ENCODE measurements around the gene CDK16.

The CDK16 gene

GRCh38 chrX:47209508-47210238, 8.8 kb upstream of the CDK16 start:
- no peak for DNase-seq

- DNase-seq, result no peak
These were observed 7.6 kb upstream of the CDK16 start for GRCh38 chrX:47210661-47211425.

GRCh38 chrX:47212381-47213293, 5.8 kb upstream of the CDK16 start:
- no peak for DNase-seq

- DNase-seq, result no peak
These were observed 3.9 kb upstream of the CDK16 start for GRCh38 chrX:47214435-47215077.

GRCh38 chrX:47215291-47215900, 3.1 kb upstream of the CDK16 start:
- DNase-seq, result no peak

GRCh38 chrX:47216393-47216925, 2.0 kb upstream of the CDK16 start:
- DNase-seq, result no peak

GRCh38 chrX:47217121-47217851, 1.2 kb upstream of the CDK16 start:
- no peak for DNase-seq

GRCh38 chrX:47217852-47218279, 615 bp upstream of the CDK16 start:
- peak; percentile 80 for DNase-seq

- peak; percentile 44 for DNase-seq
These were observed 687 bp downstream of the CDK16 start for GRCh38 chrX:47218920-47219815.

GRCh38 chrX:47221756-47222155, 3.3 kb downstream of the CDK16 start:
- DNase-seq, result no peak

GRCh38 chrX:47222751-47223350, 4.4 kb downstream of the CDK16 start:
- no peak for DNase-seq

GRCh38 chrX:47223476-47224250, 5.2 kb downstream of the CDK16 start:
- no peak for DNase-seq

- no peak for DNase-seq
These were observed 5.9 kb downstream of the CDK16 start for GRCh38 chrX:47224266-47224895.

- DNase-seq, result no peak
These were observed 6.4 kb downstream of the CDK16 start for GRCh38 chrX:47224896-47225290.

GRCh38 chrX:47226071-47226470, 7.6 kb downstream of the CDK16 start:
- no peak for DNase-seq

- DNase-seq, result no peak
These were observed 8.3 kb downstream of the CDK16 start for GRCh38 chrX:47226531-47227333.

- DNase-seq, result no peak
These were observed 8.8 kb downstream of the CDK16 start for GRCh38 chrX:47227334-47227583.

Data from activated gamma-delta T cell (primary cell).